GM12864 (cell line): ENCODE data around the gene FBXO38.

Experiments
- DNase-seq: peaks from one replicate; pipeline ENCODE4 v3.0.0-alpha.2; 2011; ENCODE audit warnings: low read depth
- H3K4me3 ChIP-seq: 2 replicates; pipeline ENCODE4 v1.5.1; 2011; ENCODE audit warnings: mild to moderate bottlenecking, low read depth, low read length, control low read depth
- CTCF ChIP-seq: IDR thresholded peaks from 2 replicates; pipeline ENCODE4 v1.5.1; 2011; ENCODE audit warnings: low read depth, mild to moderate bottlenecking, moderate library complexity, low read length, control low read depth, inconsistent platforms; ENCODE audit errors: missing control alignments

FBXO38 gene

DNA sequence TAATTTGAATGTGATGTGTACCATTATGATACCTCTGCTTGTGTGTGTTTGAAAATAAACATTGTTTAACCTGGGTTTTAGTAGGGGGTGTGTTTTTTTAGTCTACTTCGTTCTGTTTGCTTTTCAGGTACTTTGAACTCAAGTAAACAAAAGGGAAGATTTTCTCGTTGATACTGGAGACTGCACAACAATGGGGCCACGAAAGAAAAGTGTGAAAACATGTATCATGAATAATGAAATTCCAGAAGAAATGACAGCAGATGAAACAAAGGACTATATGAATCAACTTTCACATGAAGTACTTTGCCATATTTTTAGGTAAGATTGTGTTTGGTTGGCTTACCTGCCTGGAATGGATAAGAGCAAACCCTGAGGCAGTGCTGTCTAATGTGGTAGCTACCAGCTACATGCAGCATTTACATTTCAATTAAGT, 10.8 kb downstream of the FBXO38 start:
- TF ChIP-seq CTCF: no peak
- H3K4me3 ChIP-seq: no peak overlapping the region
- no peak for DNase-seq

- DNase-seq: no peak
- H3K4me3 ChIP-seq: no peak overlapping the region
- TF ChIP-seq CTCF: no peak
Measured at GRCh38 chr5:148395031-148395430, 11.3 kb downstream of the FBXO38 start.

GRCh38 chr5:148397968-148398595, 14.3 kb downstream of the FBXO38 start:
- TF ChIP-seq CTCF: no peak
- no peak overlapping the region for H3K4me3 ChIP-seq
- DNase-seq: no peak

- no peak for DNase-seq
- no peak overlapping the region for H3K4me3 ChIP-seq
Measured at GRCh38 chr5:148398698-148399121, 15.0 kb downstream of the FBXO38 start.

GRCh38 chr5:148401604-148402003, 17.8 kb downstream of the FBXO38 start:
- H3K4me3 ChIP-seq: no peak overlapping the region
- no peak for TF ChIP-seq CTCF
- DNase-seq: no peak

More at GRCh38 chr5:148398698-148399121, 15.0 kb downstream of the FBXO38 start:
- no peak for TF ChIP-seq CTCF

DNA sequence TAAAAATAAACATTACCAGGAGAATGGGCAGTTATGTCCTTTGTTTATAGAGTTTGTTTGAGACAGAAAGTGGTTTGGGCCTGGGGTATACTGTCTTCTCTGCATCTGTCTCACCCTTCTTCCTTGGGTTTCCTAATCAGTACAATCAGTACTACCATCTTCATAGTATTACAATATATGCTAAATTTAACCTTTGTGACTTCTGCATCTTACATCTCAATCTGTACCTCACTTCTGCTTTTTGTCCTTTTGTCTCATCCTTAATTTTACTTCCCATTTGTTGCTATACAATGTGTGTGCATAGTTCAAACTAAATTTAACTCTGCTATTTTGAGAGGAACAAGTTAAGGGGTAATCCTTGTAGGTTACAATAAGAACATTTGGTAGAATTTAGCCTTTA, 19.6 kb downstream of the FBXO38 start:
- no peak for TF ChIP-seq CTCF
- DNase-seq: no peak
- H3K4me3 ChIP-seq: no peak overlapping the region

DNA sequence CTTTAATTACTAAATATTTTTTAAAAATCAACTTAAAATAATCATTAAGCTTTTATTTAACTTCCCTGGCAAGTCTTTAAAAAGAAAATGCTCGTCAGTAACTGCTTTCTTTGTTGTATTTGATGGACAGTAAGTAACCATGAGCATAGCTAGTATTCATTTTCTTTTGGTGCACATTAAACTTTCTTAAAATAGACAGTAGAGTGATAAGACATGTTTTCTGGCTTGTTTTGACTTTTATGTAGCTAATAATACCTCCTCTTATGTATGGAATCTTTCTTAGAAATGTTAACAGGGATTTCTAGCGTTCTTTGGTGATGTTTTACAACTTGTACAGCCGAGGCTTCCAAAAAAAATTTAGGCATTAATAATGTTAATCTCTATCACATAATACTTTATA, 22.6 kb downstream of the FBXO38 start:
- no peak for TF ChIP-seq CTCF
- no peak for DNase-seq
- no peak overlapping the region for H3K4me3 ChIP-seq
